Measurements from ENCODE around the gene PIEZO1.

- no peak for TF ChIP-seq CTCF (IDR thresholded peaks at IDR 0.05)
- TF ChIP-seq ZBTB33 (IDR thresholded peaks at IDR 0.05; ENCODE audit: borderline replicate concordance, low read depth): no peak
These were observed 73.2 kb downstream of the PIEZO1 start for GRCh38 chr16:88711750-88712340.

All from SK-N-SH (cell line).